Fibroblast of the aortic adventitia (primary cell): ENCODE measurements around the gene FAM209B. TPM values are rescaled to one million over a fixed set of nuclear protein-coding genes. Genes with fewer than 3 reads are reported as not detected.

Experiments
- DNase-seq: peaks from one replicate; pipeline ENCODE4 v3.0.0-alpha.2; 2010; ENCODE audit warnings: low read depth
- H3K4me3 ChIP-seq: 2 replicates; pipeline ENCODE4 v1.5.1; 2011; ENCODE audit warnings: low read depth, mild to moderate bottlenecking, control low read depth, low read length, moderate library complexity
- CTCF ChIP-seq: IDR thresholded peaks from 2 replicates; pipeline ENCODE4 v1.5.1; 2011; ENCODE audit warnings: mild to moderate bottlenecking, low read length, control low read depth, inconsistent platforms; ENCODE audit not compliant: insufficient read depth
- total RNA-seq: library from RNA; depleted of rRNA; stranded (reverse); fragments of >200 nt; gene quantifications from 2 replicates; pipeline ENCODE4 v1.2.3, GENCODE V29; 2012; ENCODE audit warnings: low replicate concordance

Gene FAM209B
- total RNA-seq, 1 donor, result not detected

- DNase-seq, result no peak
- no peak for TF ChIP-seq CTCF
- H3K4me3 ChIP-seq, result no peak overlapping the region
These were observed 26.9 kb upstream of the FAM209B start for GRCh38 chr20:56506103-56506502.

- H3K4me3 ChIP-seq, result no peak overlapping the region
- no peak for DNase-seq
- no peak for TF ChIP-seq CTCF
These were observed 21.1 kb upstream of the FAM209B start for GRCh38 chr20:56511926-56512325.

GRCh38 chr20:56513161-56514150 is 19.6 kb upstream of the FAM209B start:
- no peak for TF ChIP-seq CTCF
- DNase-seq, result no peak
- H3K4me3 ChIP-seq, result no peak overlapping the region

- TF ChIP-seq CTCF, result no peak
- no peak overlapping the region for H3K4me3 ChIP-seq
- DNase-seq, result no peak
These were observed 16.4 kb upstream of the FAM209B start for GRCh38 chr20:56516631-56517030.

GRCh38 chr20:56517211-56517610 is 15.8 kb upstream of the FAM209B start:
- no peak for DNase-seq
- H3K4me3 ChIP-seq, result no peak overlapping the region

GRCh38 chr20:56517641-56518040 is 15.4 kb upstream of the FAM209B start:
- no peak for DNase-seq
- no peak overlapping the region for H3K4me3 ChIP-seq
- TF ChIP-seq CTCF, result no peak

More at GRCh38 chr20:56517211-56517610, 15.8 kb upstream of the FAM209B start:
- TF ChIP-seq CTCF, result no peak

- no peak for DNase-seq
- TF ChIP-seq CTCF, result no peak
- no peak overlapping the region for H3K4me3 ChIP-seq
These were observed 14.9 kb upstream of the FAM209B start for GRCh38 chr20:56518126-56518525.
